Fibroblast of lung (primary cell): Measurements from ENCODE around the gene HYAL4.
"Not testable (repeated sequence)": the region's sequence is repeated elsewhere in the genome, so short reads cannot be mapped to it uniquely, and the experiment has no call there.

Experiments
- EZH2 ChIP-seq: IDR thresholded peaks from 2 replicates; pipeline ENCODE4 v1.5.1; 2012; ENCODE audit warnings: low read length, control low read depth, mild to moderate bottlenecking; ENCODE audit errors: missing control alignments
- TF ChIP-seq, protein P1 (sequence below), 2 donors: IDR thresholded peaks in 1 of 2; conservative IDR thresholded peaks in 1 of 2; 1 replicate in 1 of 2; 2 replicates in 1 of 2; pipeline ENCODE4 v1.5.1; 2011 to 2012; ENCODE audit warnings: low read length in 2 of 2, control low read depth in 1 of 2, inconsistent platforms in 1 of 2, low read depth in 1 of 2, mild to moderate bottlenecking in 1 of 2

DNA sequence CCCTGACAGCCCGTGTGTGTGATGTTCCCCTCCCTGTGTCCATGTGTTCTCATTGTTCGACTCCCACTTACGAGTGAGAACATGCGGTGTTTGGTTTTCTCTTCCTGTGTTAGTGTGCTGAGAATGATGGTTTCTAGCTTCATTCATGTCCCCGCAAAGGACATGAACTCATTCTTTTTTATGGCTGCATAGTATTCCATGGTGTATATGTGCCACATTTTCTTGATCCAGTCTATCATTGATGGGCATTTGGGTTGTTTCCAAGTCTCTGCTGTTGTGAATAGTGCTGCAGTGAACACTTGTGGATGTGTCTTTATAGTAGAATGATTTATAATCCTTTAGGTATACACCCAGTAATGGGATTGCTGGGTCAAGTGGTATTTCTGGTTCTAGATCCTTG is 6.4 kb downstream of the HYAL4 start:
- TF ChIP-seq, protein P1, sequence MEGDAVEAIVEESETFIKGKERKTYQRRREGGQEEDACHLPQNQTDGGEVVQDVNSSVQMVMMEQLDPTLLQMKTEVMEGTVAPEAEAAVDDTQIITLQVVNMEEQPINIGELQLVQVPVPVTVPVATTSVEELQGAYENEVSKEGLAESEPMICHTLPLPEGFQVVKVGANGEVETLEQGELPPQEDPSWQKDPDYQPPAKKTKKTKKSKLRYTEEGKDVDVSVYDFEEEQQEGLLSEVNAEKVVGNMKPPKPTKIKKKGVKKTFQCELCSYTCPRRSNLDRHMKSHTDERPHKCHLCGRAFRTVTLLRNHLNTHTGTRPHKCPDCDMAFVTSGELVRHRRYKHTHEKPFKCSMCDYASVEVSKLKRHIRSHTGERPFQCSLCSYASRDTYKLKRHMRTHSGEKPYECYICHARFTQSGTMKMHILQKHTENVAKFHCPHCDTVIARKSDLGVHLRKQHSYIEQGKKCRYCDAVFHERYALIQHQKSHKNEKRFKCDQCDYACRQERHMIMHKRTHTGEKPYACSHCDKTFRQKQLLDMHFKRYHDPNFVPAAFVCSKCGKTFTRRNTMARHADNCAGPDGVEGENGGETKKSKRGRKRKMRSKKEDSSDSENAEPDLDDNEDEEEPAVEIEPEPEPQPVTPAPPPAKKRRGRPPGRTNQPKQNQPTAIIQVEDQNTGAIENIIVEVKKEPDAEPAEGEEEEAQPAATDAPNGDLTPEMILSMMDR (conservative IDR thresholded peaks at IDR 0.05 in 1 of 2, IDR thresholded peaks at IDR 0.05 in 1 of 2; ENCODE audit: low read depth in 1 of 2, low read length in 2 of 2) = not testable (repeated sequence)
- TF ChIP-seq EZH2 = not testable (repeated sequence)
